ENCODE results near the gene MTTP.

The MTTP gene

DNA sequence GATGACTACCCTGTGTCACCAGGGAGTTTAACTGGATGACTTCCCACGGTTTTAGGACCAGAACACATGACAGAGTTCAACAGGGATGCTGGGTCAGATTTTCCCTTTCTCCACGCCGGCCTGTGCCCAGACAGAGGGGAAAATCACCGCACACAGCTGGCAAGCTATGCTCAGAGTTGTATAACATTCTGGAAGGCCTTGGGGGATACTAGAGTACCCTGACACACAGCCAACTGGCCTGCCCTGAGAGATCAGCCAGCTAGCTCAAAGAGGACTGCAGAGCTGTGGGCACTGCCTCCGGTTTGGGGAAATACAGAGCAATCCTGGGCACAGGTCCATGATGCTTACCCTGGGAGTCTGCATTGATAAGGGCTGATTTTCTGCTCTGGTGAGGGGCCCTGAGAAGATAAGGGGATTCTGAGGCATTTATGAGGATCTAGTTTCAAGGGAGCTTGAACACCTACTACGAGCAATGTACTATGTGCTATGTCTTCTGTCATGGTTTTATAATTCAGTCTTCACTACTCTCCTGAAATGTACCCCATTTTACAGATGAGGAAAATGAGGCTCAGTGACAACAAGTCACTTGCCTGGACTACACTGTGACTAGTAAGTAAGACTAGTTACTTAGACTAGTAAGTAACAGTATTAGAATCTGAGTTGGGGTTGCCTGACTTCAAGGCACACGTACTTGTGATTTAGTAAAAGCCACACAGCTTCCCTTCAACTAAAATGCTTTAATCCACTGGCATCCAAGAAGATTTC is 68.3 kb downstream of the MTTP start:
- no peak for FAIRE-seq

DNA sequence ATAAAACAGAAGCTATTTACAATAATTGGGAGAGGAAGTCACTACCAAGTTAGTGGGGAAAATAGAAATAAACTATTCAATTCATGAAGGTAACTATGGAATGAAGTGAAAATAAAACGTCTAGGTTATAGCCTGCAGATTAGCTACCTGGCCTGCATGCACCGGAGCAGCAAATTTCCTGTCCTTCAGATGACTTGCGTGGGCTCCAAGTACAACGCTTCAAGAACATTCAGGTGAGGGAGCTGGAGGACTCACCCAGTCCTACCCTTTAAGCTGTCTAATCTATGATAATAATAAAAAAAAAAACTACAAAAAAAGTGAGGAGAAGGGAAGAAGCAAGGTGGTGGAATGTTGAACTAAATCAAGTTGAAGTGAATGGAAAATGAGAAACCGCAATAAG is 69.8 kb downstream of the MTTP start:
- FAIRE-seq = no peak

DNA sequence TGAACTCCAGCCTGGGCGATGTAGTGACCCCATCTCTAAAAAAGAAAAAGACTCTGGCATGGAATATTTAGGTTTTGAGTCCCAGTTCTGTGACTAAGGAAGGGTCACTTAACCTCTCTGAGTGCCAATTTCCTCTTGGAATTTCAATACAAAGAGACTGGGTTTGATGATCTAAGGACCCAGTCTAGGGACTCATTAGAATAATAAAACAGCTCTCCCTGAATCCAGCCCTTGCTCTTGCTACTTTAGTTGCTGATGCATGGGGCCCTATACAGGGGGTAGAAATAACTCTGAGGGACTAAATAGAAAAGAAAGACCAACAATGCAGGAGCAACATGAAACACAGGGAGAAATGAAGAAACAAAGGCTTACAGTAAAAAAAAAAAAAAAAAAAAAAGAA is 70.4 kb downstream of the MTTP start:
- FAIRE-seq = no peak

DNA sequence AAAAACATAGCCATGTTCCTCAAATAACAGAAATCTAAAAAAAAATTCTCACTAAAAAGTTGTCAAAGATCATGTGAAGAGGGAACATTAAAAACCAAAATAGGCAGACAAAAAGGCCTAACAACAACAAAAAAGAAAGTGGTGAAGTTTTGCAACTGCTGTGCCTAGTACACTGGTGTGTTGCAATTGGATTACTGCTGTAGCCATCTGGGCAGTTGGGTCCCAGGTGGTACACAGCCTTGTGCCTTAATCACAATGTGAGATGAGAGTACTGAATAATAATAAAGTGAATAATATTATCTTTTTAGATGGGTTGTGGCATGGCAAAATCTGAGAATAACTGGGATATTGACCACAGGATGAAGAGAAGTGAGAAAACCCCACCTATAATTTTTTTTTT is 71.0 kb downstream of the MTTP start:
- no peak for FAIRE-seq

DNA sequence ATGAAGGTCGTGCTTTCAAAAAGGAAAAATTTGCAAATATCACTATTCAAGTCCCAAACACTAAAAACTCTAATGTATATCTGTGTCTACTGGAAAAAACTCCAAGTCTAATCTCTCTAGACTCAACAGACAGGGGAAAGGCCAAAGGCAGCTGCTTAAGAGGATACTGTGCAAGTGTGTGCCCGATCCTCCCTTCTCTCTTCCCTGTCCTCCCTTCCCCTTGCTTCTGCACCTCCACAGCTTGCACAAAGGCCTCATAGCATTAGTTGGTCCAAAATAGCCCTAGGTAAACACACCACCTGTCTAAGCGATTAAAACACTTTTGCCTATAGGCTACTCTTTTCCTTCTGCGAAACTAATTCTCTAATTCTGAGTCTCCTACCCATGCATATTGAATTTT is 72.4 kb downstream of the MTTP start:
- no peak for FAIRE-seq

DNA sequence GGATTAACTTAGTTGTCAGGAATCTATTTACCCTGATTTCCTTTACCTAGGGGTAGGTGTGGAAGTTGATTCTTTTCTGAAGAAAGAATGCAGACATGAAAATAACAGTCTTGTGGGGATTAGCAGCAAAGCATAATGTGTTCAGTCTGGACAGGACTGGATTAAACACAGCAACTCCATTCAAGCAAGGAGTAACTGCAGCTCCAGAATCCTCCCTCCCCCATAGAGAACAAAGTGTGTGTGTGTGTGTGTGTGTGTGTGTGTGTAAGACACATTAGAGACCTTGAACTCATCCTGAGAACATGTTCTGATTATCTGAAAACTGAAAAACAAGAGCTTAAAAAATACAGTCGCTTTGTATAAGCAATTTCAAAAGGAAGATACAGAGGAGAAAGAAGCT is 73.7 kb downstream of the MTTP start:
- no peak for FAIRE-seq

- no peak for FAIRE-seq
Observed at GRCh38 chr4:99649208-99649607, 74.6 kb downstream of the MTTP start.

DNA sequence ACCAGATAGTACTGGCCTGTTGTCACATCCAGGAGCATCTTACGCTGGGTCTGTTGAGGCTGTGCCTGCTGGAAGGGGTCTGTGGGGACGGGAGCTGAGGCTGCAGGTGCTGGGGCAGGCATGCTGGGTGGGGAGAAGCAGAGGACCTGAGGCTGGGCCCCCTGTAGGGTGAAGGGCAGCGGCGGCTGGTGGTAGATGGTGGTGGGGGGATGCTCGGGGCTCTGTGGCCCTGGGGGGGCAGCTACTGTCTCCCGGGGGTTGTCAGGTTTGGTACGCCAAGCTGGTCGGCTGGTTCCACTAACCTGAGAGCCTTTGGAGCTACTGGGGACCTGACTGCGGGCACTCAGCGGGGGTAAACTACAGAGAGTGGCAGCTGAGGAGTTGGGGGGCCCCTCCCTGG is 75.2 kb downstream of the MTTP start:
- FAIRE-seq = no peak

- no peak for FAIRE-seq
Observed at GRCh38 chr4:99651016-99651769, 76.6 kb downstream of the MTTP start.

- FAIRE-seq = no peak
Observed at GRCh38 chr4:99651811-99652485, 77.3 kb downstream of the MTTP start.

- FAIRE-seq = no peak
Observed at GRCh38 chr4:99652596-99653436, 78.2 kb downstream of the MTTP start.

DNA sequence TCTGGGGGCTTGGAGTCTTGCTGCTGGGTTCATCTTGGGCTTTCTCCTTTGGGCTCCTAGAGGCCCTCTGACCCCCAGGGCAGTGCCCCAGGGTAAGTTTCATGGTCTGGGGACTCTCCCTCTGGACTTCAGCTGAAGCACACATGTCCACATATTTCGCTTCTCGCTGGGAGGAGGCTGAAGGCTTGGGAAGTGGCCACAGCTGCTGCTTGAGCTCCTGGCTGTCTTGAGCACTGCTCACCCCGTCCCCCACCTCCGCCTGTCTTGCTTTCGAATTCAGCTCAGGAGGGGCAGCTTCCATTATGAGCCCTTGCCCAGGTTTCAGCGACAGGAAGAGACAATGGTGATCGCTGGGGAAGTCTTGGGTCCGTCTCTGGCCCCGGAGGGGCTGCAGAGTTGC is 79.3 kb downstream of the MTTP start:
- FAIRE-seq = no peak

- no peak for FAIRE-seq
Observed at GRCh38 chr4:99654361-99654761, 79.7 kb downstream of the MTTP start.

DNA sequence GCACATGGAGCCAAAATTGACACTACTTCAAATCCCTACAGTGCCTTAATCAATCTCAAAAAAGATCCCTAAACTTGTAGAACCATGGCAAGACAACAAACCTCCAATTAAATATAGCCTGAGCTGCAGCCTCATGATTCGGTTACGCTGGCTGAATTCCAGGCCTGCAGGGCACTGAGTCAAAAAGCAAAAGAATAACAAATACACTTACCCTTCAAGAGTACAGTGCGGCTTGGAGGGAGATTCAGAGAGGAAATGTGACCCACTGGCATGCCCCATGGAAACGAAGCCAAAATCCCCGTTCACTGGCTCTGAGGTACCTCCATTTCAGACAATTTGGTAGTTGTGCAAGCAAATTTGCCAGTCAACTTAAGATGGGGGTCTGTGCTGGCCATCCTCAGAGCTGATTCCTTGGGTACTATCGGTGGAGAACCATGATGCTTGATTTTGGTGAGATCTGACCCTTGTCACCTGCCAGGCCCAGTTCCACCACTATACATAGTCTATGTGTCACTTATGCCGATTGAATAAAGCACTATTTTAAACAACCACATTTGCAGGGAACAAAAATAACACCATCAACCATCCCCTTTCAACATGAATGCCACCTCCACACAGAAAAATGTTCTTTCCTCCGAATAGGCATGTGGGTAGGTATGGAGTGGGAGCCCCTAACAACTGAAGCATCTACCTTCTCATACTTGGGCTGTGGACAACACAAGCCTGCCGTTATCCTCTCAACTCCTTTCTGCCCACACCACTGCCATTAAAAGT is 80.9 kb downstream of the MTTP start:
- FAIRE-seq = no peak

DNA sequence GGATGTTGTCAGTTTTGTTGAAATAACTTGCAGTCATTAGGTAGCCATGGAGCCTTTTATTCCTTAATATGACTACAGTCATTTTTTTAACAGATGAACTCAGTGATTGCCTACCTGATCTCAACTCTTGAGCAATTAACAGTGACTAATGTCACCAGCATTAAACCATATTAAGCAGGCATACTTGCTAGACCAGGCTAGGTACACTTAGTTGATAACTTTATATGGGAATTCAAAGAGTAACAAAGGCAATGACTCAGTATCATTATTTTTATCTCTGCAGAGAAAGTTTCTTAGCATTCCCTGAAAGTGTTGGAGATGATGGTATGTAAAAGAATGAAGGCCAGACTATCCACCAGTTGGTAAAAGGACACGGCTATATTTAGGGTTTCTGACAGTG is 83.2 kb downstream of the MTTP start, which contains the start of gene C4orf54:
Gene C4orf54, minus strand, starts transcription at position 31 of the 400 bp plus-strand sequence. CDS start 3,180 bp downstream, outside the sequence.
- no peak for FAIRE-seq

- FAIRE-seq = no peak
Observed at GRCh38 chr4:99658666-99659065, 84.0 kb downstream of the MTTP start.

DNA sequence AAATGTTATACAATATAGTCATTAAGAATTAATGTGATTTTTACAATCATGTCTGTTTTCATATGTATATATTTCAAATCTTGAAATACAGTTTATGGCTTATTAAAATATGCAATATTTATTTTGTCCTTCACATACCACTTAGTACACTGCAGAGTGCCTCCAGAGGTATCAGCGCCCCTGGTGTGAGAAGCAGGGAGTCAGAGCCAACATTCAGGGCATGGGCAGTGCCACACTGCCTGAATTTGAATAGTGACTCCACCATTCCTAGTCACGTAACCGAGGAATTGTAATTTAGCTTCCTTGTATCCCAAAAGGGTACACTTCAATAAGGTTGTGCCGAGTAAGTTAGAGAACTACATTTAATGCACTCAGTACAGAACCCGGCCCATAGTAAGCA is 87.3 kb downstream of the MTTP start:
- no peak for FAIRE-seq

DNA sequence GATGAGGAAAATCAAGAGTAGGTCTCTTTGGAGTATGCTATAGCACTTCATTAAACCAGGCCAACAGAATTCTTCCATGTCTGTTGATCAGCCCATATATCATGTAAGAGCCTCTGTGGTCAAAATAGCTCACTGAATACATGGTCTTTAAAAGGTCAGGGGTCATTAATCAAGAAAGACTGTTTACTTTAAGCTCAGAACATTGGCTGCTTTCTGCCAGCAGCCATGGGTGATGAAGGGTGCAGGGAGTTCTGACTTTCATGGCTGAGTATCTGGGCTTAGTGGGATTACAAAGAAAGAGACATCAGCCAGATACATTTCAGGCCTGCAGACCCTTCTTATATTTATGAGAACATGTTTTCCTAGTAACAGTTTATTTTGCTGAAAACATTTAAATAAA is 90.1 kb downstream of the MTTP start:
- FAIRE-seq = no peak

- FAIRE-seq = no peak
Observed at GRCh38 chr4:99665983-99666382, 91.4 kb downstream of the MTTP start.

- FAIRE-seq = no peak
Observed at GRCh38 chr4:99668472-99668871, 93.8 kb downstream of the MTTP start.

DNA sequence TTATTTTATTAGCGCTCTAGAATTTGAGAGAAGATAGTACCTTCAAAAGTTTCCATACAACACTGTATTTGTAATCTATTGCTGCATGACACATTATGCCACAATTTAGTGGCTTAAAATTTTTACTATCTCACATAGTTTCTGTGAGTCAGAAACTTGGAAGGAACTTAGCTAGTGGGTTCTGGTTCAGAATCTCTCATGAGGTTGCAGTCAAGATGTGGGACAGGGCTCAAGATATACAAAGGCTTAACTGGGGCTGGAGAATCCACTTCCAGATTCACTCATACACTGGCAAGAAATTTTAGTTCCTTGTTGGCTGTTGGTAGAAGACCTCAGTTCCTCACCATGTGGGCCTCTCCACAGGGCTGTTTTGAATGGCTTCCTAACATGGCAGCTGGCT is 94.5 kb downstream of the MTTP start:
- FAIRE-seq = no peak
